Activated T-cell treated with anti-CD3 and anti-CD28 coated beads, Interleukin-2, amount 50 U/mL, for 72 hours (primary cell): ENCODE data around the gene GPR17. TPM values are rescaled to one million over a fixed set of nuclear protein-coding genes. Genes with fewer than 3 reads are reported as not detected.

Experiments used
- ATAC-seq, 2 donors: fragments of 150-1000 bp; cut with Tn5 transposase; replicated peaks in 1 of 2; 2 replicates each; pipeline ENCODE4 v1.10.0; 2021; ENCODE audit warnings: moderate library complexity in 2 of 2, mild to moderate bottlenecking in 1 of 2
- DNase-seq, 2 donors: peaks; one replicate each; pipeline ENCODE4 v3.0.0; 2021 to 2022; ENCODE audit warnings: mixed read lengths in 1 of 2
- H3K27ac Mint-ChIP-seq: one replicate; pipeline ENCODE4 v1.8.0; 2022; ENCODE audit warnings: mild to moderate bottlenecking, moderate library complexity, mixed read lengths
- H3K27me3 Mint-ChIP-seq: one replicate; pipeline ENCODE4 v1.8.0; 2022; ENCODE audit warnings: low read depth, mixed read lengths
- H3K36me3 Mint-ChIP-seq, 2 donors: one replicate each; pipeline ENCODE4 v1.8.0; 2022; ENCODE audit warnings: mixed read lengths in 2 of 2, mild to moderate bottlenecking in 1 of 2; ENCODE audit not compliant: insufficient read depth in 2 of 2
- H3K4me1 Mint-ChIP-seq: one replicate; pipeline ENCODE4 v1.8.0; 2022; ENCODE audit warnings: low read depth, mixed read lengths
- H3K4me3 Mint-ChIP-seq, 2 donors: one replicate each; pipeline ENCODE4 v1.8.0; 2022; ENCODE audit warnings: mild to moderate bottlenecking in 2 of 2, mixed read lengths in 2 of 2, moderate library complexity in 2 of 2
- H3K9me3 Mint-ChIP-seq, 2 donors: one replicate each; pipeline ENCODE4 v1.8.0; 2022; ENCODE audit warnings: mixed read lengths in 2 of 2
- total RNA-seq, 2 donors: library from RNA; stranded (reverse); gene quantifications; one replicate each; pipeline ENCODE4 v1.2.3, GENCODE V29; 2022

GPR17 gene, protein sequence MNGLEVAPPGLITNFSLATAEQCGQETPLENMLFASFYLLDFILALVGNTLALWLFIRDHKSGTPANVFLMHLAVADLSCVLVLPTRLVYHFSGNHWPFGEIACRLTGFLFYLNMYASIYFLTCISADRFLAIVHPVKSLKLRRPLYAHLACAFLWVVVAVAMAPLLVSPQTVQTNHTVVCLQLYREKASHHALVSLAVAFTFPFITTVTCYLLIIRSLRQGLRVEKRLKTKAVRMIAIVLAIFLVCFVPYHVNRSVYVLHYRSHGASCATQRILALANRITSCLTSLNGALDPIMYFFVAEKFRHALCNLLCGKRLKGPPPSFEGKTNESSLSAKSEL
- total RNA-seq = not detected

DNA sequence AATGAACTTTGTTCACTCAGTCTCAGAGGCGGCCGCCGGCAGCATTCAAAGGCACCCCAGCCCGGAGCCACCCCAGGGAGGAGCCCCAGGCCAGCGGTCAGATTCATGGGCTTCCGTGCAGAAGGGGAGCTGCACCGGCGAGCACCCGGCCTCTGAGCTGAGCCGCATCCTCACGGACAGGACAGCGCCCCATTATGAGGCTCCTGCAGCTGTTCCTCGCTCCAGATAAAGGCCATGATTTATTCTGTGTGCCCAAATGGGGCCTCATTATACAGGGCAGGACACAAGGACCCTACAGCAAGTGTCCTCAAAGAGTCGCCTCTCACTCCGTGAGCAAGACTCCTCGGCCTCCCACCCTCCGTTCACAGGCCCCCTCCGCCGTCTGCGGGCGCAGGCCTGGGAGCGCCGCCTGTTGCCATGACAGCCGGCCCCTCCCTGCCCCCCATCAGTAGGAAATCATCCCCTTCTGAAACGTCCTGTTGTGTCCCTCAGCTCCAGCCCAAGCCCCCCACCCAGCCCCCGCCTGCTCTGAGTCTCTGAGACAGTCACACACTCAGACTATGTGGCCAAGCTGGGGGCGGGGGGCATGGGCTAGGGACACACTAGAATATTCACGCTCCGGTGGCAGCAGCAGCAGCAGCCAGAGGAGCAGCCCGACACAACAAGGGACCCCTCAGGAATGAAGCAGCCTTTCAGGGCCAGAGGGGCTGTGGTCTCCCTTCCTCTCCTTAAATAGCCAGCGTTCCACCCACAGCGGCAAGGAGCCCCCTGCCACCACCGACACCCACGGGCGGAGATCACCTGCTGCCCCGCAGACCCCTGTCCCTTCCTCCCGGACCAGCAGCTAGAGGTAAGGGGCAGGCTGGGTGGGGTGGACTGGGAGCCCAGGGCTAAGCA lies at the start of gene GPR17:
Gene GPR17 (plus strand): TSS at position 759 of the 897 bp plus-strand sequence. CDS start 4,583 bp downstream, outside the sequence.
- ATAC-seq = no peak
- Mint-ChIP-seq H3K9me3 (no peaks in the 10 kb centered on the region), H3K36me3 (no peaks in the 10 kb centered on the region), H3K27ac (no peak within 1 kb of the TSS), H3K4me1 (peaks cover 23% of the 10 kb centered on the region), H3K4me3 (no peak within 1 kb of the TSS), H3K27me3 (no peaks in the 10 kb centered on the region)
- DNase-seq = no peak

DNA sequence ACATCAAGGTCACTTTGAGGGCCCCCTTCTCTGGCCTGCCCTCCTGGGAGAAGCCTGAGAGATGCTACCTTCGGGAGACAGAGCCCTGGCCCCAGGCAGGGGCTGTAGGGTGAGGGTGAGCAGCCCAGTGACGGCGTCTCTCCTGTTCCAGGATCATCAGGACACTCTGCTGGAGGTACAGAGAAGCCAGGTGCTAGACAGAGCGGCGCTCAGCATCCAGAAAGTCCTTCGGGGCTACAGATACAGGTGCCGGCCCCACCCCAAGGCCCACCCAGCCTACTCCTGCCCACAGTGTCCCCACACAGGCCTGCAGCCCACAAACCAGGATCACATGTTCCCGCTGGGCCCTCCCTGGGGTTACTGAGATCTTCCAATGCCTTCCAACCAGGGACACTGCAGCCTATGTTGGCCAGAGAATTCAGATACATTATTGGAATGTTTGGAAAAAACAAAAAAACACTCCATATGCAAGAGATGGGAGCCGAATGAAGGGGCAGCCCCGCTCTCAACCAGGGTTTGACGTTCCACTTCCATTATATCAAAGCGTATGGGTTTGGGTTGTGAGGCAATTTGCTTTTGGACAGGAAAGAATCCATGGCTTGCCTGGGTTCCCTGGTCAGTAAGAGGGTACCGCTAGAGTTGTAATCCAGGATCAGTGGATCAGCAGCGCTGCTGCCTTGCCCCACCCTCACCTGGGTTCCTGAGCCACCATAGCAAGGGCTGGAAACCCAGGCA lies 49.5 kb upstream of the GPR17 start:
- Mint-ChIP-seq H3K36me3 (no peaks in the 10 kb centered on the region), H3K27ac (no peak overlapping the region), H3K27me3 (no peaks in the 10 kb centered on the region), H3K4me3 (no peak overlapping the region), H3K9me3 (no peaks in the 10 kb centered on the region), H3K4me1 (peaks cover 5% of the 10 kb centered on the region)
- DNase-seq (no peak), ATAC-seq (no peak)

DNA sequence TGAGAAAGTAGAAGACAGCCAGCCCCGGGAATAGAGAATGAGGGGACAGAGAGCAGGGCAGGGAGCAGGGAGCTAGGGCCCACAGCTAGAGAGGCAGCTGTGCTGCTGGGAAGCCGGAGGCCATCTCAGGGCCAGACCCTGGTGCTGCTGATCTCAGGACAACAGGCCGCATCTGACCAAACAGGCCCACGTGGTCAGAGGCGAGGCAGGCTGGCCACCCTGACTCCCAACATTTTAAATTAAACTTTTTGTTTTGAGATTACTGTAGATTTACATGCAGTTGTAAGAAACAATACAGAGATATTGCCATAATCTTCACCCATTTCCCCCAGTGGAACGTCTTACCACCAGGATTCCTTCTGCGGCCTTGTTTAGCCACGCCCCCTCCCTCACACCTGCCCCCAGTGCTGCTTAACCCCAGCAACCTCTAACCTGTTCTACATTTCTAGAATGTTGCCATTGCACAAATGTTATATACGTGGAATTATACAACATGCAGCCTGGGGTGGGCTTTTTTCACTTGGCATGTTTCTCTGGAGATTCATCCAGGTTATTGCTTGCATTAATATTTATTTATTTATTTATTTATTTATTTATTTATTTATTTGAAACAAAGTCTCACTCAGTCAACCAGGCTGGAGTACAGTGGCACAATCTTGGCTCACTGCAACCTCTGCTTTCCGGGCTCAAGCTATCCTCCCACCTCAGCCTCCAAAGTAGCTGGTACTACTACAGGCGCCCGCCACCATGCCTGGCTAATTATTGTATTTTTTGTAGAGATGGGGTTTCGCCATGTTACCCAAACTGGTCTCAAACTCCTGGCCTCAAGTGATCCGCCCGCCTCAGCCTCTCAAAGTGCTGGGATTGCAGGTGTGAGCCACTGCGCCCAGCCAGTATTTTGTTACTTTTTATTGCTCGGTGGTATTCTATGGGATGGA lies 48.6 kb upstream of the GPR17 start:
- Mint-ChIP-seq H3K27me3 (no peaks in the 10 kb centered on the region), H3K9me3 (peaks cover 0 to 2% of the 10 kb centered on the region in 2 donors), H3K36me3 (peaks cover 0 to 4% of the 10 kb centered on the region in 2 donors), H3K4me3 (no peak overlapping the region), H3K27ac (no peak overlapping the region), H3K4me1 (peaks cover 4% of the 10 kb centered on the region)
- ATAC-seq = no peak
- DNase-seq = no peak

DNA sequence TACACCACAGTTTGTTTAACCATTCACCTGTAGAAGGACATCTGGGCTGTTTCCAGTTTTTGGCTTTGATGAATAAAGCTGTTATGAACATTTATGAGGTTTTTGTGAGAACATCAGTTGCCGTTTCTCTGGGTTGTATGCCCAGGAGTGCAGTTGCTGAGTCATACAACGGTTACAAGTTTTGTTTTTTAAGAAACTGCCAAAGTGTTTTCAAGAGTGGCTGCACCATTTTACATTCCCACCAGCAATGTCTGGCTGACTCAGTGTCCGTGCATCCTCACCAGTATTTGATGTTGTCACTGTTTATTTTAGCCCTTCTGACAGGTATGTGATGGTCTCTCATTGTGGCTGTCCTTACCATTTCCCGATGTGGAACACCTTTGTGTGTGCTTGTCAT lies 48.0 kb upstream of the GPR17 start:
- Mint-ChIP-seq H3K27ac (no peak overlapping the region), H3K27me3 (no peaks in the 10 kb centered on the region), H3K4me3 (no peak overlapping the region), H3K4me1 (peaks cover 4% of the 10 kb centered on the region), H3K36me3 (peaks cover under 1 to 4% of the 10 kb centered on the region in 2 donors), H3K9me3 (peaks cover 2 to 3% of the 10 kb centered on the region in 2 donors)
- DNase-seq (no peak), ATAC-seq (peak; percentile 9 to 25)

DNA sequence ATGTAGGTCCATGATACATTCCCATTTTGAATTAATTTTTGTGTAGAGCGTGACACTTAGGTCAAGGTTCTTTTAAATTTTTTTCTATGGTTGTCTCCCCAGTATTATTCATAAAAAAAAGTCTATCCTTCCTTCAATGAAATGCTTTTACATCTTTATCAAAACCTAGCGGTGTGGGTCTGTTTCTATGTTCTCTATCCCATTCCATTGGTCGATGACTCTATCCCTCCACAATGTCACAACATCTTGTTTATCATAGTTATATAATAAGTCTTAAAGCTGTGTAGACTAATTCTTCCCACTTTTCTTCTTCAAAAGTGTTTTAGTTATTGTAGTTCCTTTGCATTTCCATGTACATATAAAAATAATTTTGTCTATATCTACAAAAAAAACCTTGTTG lies 47.2 kb upstream of the GPR17 start:
- Mint-ChIP-seq H3K9me3 (peaks cover 5% of the 10 kb centered on the region in 2 donors), H3K4me3 (no peak overlapping the region), H3K27me3 (no peaks in the 10 kb centered on the region), H3K36me3 (peaks cover 4 to 5% of the 10 kb centered on the region in 2 donors), H3K27ac (no peak overlapping the region), H3K4me1 (peaks cover 4% of the 10 kb centered on the region)
- ATAC-seq = no peak
- no peak for DNase-seq

DNA sequence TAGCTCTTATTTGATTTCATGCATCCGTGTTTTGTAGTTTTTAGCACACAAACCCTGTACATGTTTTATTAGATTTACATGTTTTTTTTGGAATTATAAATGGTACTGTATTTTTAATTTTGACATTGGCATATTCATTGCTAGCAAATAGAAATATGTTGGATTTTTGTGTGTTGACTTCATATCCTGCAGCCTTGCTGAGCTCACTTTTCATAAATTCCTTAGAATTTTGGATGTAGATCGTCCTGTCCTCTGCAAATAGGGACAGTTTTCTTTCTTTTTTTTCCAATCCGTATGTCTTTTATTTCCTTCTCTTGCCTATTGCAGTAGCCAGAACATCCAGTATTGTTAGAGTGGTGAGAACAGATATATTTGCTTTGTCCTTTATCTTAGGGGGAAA lies 46.7 kb upstream of the GPR17 start:
- H3K36me3 Mint-ChIP-seq = peaks cover 4 to 5% of the 10 kb centered on the region in 2 donors
- no peak for DNase-seq
- H3K27me3 Mint-ChIP-seq = no peaks in the 10 kb centered on the region
- peaks cover 5% of the 10 kb centered on the region in 2 donors for H3K9me3 Mint-ChIP-seq
- H3K4me1 Mint-ChIP-seq = peaks cover 4% of the 10 kb centered on the region
- no peak for ATAC-seq
- no peak overlapping the region for H3K27ac Mint-ChIP-seq
- no peak overlapping the region for H3K4me3 Mint-ChIP-seq

DNA sequence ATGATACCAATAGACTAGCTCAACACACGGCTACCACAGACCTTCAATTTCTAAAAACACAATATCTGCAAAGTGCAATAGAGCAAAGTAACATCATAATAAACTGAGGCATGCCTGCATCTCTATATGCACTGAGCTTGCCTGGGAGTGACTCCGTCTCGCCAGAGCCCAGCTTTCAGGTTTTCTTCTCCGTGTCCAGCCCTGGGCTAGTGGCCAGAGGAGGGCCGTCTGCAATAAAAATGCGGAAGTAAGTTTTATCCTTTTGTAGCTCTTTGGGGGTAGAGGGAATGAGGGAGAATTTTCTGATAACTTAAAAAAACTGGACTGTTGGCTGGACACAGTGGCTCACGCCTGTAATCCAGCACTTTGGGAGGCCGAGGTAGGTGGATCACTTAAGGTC lies 41.0 kb upstream of the GPR17 start:
- Mint-ChIP-seq H3K4me3 (no peak overlapping the region), H3K9me3 (peaks cover 5% of the 10 kb centered on the region in 2 donors), H3K36me3 (peaks cover 4 to 5% of the 10 kb centered on the region in 2 donors), H3K27ac (no peak overlapping the region), H3K27me3 (no peaks in the 10 kb centered on the region), H3K4me1 (no peaks in the 10 kb centered on the region)
- DNase-seq = no peak
- no peak for ATAC-seq

DNA sequence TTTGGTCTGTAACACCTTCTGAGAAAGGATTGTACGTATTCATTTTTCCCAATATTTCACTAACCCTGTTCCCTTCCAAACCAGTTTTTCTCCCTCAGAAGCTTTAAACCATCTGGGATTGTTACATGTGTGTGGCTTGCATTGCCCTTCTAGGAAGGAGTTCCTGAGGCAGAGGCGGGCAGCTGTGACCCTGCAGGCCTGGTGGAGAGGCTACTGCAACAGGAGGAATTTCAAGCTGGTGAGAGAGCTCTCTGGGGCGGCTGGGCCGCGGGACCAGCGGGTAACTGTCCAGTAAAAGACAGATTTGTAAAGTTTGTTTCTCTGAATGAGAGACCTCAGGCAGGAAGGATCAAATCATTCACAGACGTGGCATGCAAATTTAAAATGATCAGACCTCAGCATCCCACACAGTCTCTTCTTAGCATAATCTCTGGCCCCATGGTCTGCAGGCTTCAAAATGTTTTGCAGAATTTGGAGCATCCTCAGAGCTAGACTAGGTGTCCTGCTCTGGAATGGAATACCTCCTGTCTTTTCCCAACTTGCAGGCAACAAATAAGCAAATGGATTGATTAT lies 40.2 kb upstream of the GPR17 start:
- Mint-ChIP-seq H3K36me3 (peaks cover 4 to 5% of the 10 kb centered on the region in 2 donors), H3K4me1 (no peaks in the 10 kb centered on the region), H3K9me3 (peaks cover 5% of the 10 kb centered on the region in 2 donors), H3K27ac (no peak overlapping the region), H3K27me3 (no peaks in the 10 kb centered on the region), H3K4me3 (no peak overlapping the region)
- no peak for ATAC-seq
- no peak for DNase-seq

DNA sequence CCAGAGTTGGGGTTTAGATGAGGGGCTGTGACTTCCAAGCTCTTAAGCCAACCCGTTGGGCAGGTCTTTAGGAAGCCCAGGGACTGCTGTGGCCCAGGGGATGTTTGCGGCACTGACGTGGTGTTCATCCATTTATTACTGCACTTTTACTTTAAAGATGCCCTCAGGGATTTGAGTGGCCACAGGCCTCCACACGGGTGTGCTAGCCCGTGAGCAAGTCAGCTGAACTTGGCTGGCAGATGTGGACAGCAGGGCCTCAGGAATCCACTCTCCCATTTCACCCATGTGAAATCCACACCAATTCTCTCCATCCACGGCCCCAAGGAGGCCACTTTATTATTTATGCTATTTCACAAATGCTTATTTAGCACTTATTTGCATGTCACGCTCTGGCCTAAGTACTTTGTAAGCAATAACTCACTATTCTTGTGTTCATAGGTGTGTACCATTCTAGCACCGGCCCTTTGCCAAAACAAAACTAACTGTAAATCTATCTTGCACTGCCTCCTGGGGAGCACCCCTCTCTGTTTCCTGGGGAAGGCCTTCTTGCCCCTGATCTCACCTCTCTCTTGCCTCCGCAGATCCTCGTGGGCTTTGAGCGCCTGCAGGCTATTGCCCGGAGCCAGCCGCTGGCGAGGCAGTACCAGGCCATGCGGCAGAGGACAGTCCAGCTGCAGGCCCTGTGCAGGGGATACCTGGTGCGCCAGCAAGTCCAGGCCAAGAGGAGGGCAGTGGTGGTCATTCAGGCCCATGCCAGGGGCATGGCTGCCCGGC lies 39.1 kb upstream of the GPR17 start:
- H3K4me3 Mint-ChIP-seq = no peak overlapping the region
- ATAC-seq (no peak), DNase-seq (no peak)
- peaks cover 5 to 8% of the 10 kb centered on the region in 2 donors for H3K9me3 Mint-ChIP-seq
- no peak overlapping the region for H3K27ac Mint-ChIP-seq
- H3K36me3 Mint-ChIP-seq = peaks cover 5 to 7% of the 10 kb centered on the region in 2 donors
- H3K27me3 Mint-ChIP-seq = no peaks in the 10 kb centered on the region
- no peaks in the 10 kb centered on the region for H3K4me1 Mint-ChIP-seq

DNA sequence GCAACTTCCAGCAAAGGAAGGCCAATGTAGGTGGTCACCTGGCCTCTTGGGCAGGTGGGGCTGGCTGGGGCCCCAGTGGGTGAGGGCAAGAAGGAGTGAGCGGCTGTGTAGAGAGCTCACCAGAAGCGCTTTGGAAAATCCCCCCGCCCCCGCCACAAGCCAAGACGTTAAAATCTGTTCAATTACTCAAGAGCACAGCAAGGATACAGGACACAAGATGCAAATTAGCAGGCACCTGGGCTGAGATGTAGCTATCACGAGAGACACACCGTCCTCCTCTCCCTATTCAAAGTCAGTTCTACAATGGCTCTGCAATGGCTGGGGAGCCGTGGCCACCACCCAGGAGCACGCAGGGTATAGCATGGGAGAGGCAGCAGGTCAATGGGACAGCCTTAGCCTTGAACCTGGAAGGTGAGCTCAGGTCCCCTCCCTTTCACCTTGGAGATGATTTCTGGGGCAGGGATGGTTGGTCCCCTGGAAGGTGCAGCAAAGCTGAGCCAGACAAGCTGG lies 38.5 kb upstream of the GPR17 start:
- DNase-seq = no peak
- ATAC-seq = no peak
- Mint-ChIP-seq H3K27me3 (no peaks in the 10 kb centered on the region), H3K4me3 (no peak overlapping the region), H3K4me1 (no peaks in the 10 kb centered on the region), H3K9me3 (peaks cover 5 to 6% of the 10 kb centered on the region in 2 donors), H3K36me3 (peaks cover 3 to 5% of the 10 kb centered on the region in 2 donors), H3K27ac (no peak overlapping the region)
